Stimulated activated memory B cell treated with anti-CD40 and anti-IgM and Interleukin-4, amounts not matched to agents 10 μg/mL and 1 μg/mL and 100 μg/mL, for 72 hours (primary cell): Measurements from ENCODE around the gene IL20RB.

Experiments used
- ATAC-seq: fragments of 150-1000 bp; cut with Tn5 transposase; 2 replicates; pipeline ENCODE4 v1.10.0; 2021
- H3K27ac Mint-ChIP-seq: one replicate; pipeline ENCODE4 v1.8.0; 2022; ENCODE audit warnings: mild to moderate bottlenecking, mixed read lengths
- H3K27me3 Mint-ChIP-seq: one replicate; pipeline ENCODE4 v1.8.0; 2022; ENCODE audit warnings: mixed read lengths
- H3K36me3 Mint-ChIP-seq: one replicate; pipeline ENCODE4 v1.8.0; 2022; ENCODE audit warnings: mixed read lengths
- H3K4me1 Mint-ChIP-seq: one replicate; pipeline ENCODE4 v1.8.0; 2022; ENCODE audit warnings: mixed read lengths
- H3K4me3 Mint-ChIP-seq: one replicate; pipeline ENCODE4 v1.8.0; 2022; ENCODE audit warnings: mild to moderate bottlenecking, moderate library complexity, mixed read lengths
- H3K9me3 Mint-ChIP-seq: one replicate; pipeline ENCODE4 v1.8.0; 2022; ENCODE audit warnings: mixed read lengths

IL20RB gene

GRCh38 chr3:136957751-136958288, at the start of gene IL20RB:
Gene IL20RB (plus strand): TSS chr3:136957983. CDS start chr3:136958114, 131 bp downstream.
- Mint-ChIP-seq H3K27ac (no peak within 1 kb of the TSS), H3K36me3 (peaks cover 8% of the 10 kb centered on the region), H3K4me1 (peaks cover 10% of the 10 kb centered on the region), H3K4me3 (no peak within 1 kb of the TSS), H3K27me3 (no peaks in the 10 kb centered on the region), H3K9me3 (no peaks in the 10 kb centered on the region)
- ATAC-seq = no peak

GRCh38 chr3:136908297-136908696, 49.5 kb upstream of the IL20RB start:
- peaks cover 6% of the 10 kb centered on the region for H3K9me3 Mint-ChIP-seq
- peaks cover 48% of the 10 kb centered on the region for H3K36me3 Mint-ChIP-seq
- peaks cover 81% of the 10 kb centered on the region for H3K4me1 Mint-ChIP-seq
- H3K4me3 Mint-ChIP-seq = no peak overlapping the region
- no peak for ATAC-seq
- no peak overlapping the region for H3K27ac Mint-ChIP-seq
- H3K27me3 Mint-ChIP-seq = no peaks in the 10 kb centered on the region

GRCh38 chr3:136909187-136909586, 48.6 kb upstream of the IL20RB start:
- Mint-ChIP-seq H3K27me3 (no peaks in the 10 kb centered on the region), H3K9me3 (peaks cover 3% of the 10 kb centered on the region), H3K27ac (peak overlapping the region; percentile 7), H3K4me3 (no peak overlapping the region), H3K36me3 (peaks cover 41% of the 10 kb centered on the region), H3K4me1 (peaks cover 74% of the 10 kb centered on the region)
- no peak for ATAC-seq

GRCh38 chr3:136910697-136911096, 47.1 kb upstream of the IL20RB start:
- H3K4me1 Mint-ChIP-seq = peaks cover 82% of the 10 kb centered on the region
- H3K27ac Mint-ChIP-seq = no peak overlapping the region

GRCh38 chr3:136913168-136913567, 44.6 kb upstream of the IL20RB start:
- ATAC-seq = no peak
- H3K9me3 Mint-ChIP-seq = peaks cover 3% of the 10 kb centered on the region
- H3K36me3 Mint-ChIP-seq = peaks cover 37% of the 10 kb centered on the region
- no peak overlapping the region for H3K27ac Mint-ChIP-seq
- peaks cover 78% of the 10 kb centered on the region for H3K4me1 Mint-ChIP-seq
- no peak overlapping the region for H3K4me3 Mint-ChIP-seq
- H3K27me3 Mint-ChIP-seq = no peaks in the 10 kb centered on the region

More at GRCh38 chr3:136910697-136911096, 47.1 kb upstream of the IL20RB start:
- H3K36me3 Mint-ChIP-seq = peaks cover 43% of the 10 kb centered on the region
- peaks cover 3% of the 10 kb centered on the region for H3K9me3 Mint-ChIP-seq
- no peaks in the 10 kb centered on the region for H3K27me3 Mint-ChIP-seq
- ATAC-seq = no peak
- H3K4me3 Mint-ChIP-seq = no peak overlapping the region

GRCh38 chr3:136914739-136915138, 43.0 kb upstream of the IL20RB start:
- Mint-ChIP-seq H3K4me1 (peaks cover 68% of the 10 kb centered on the region), H3K9me3 (peaks cover 3% of the 10 kb centered on the region), H3K27me3 (no peaks in the 10 kb centered on the region), H3K36me3 (peaks cover 37% of the 10 kb centered on the region), H3K27ac (no peak overlapping the region), H3K4me3 (no peak overlapping the region)
- ATAC-seq = no peak

- Mint-ChIP-seq H3K36me3 (peaks cover 35% of the 10 kb centered on the region), H3K9me3 (no peaks in the 10 kb centered on the region), H3K4me1 (peaks cover 58% of the 10 kb centered on the region), H3K4me3 (no peak overlapping the region), H3K27me3 (no peaks in the 10 kb centered on the region), H3K27ac (no peak overlapping the region)
- ATAC-seq = no peak
Measured at GRCh38 chr3:136916223-136916622, 41.6 kb upstream of the IL20RB start.

- H3K36me3 Mint-ChIP-seq = peaks cover 19% of the 10 kb centered on the region
- no peaks in the 10 kb centered on the region for H3K9me3 Mint-ChIP-seq
- H3K27ac Mint-ChIP-seq = no peak overlapping the region
- H3K4me1 Mint-ChIP-seq = peaks cover 56% of the 10 kb centered on the region
- no peaks in the 10 kb centered on the region for H3K27me3 Mint-ChIP-seq
- no peak overlapping the region for H3K4me3 Mint-ChIP-seq
- no peak for ATAC-seq
Measured at GRCh38 chr3:136919799-136920580, 37.8 kb upstream of the IL20RB start.

- peaks cover 55% of the 10 kb centered on the region for H3K4me1 Mint-ChIP-seq
- H3K4me3 Mint-ChIP-seq = no peak overlapping the region
- H3K36me3 Mint-ChIP-seq = peaks cover 15% of the 10 kb centered on the region
- H3K9me3 Mint-ChIP-seq = no peaks in the 10 kb centered on the region
- no peak overlapping the region for H3K27ac Mint-ChIP-seq
- no peaks in the 10 kb centered on the region for H3K27me3 Mint-ChIP-seq
- no peak for ATAC-seq
Measured at GRCh38 chr3:136920904-136921611, 36.7 kb upstream of the IL20RB start.

GRCh38 chr3:136925425-136926190, 32.2 kb upstream of the IL20RB start:
- Mint-ChIP-seq H3K27me3 (no peaks in the 10 kb centered on the region), H3K27ac (no peak overlapping the region), H3K9me3 (no peaks in the 10 kb centered on the region), H3K4me1 (peaks cover 42% of the 10 kb centered on the region), H3K4me3 (no peak overlapping the region), H3K36me3 (peaks cover 34% of the 10 kb centered on the region)
- ATAC-seq = peak; percentile 59

- peaks cover 22% of the 10 kb centered on the region for H3K36me3 Mint-ChIP-seq
- no peaks in the 10 kb centered on the region for H3K27me3 Mint-ChIP-seq
- no peak overlapping the region for H3K4me3 Mint-ChIP-seq
- H3K4me1 Mint-ChIP-seq = peaks cover 47% of the 10 kb centered on the region
- ATAC-seq = no peak
- H3K27ac Mint-ChIP-seq = no peak overlapping the region
- H3K9me3 Mint-ChIP-seq = no peaks in the 10 kb centered on the region
Measured at GRCh38 chr3:136928240-136928639, 29.5 kb upstream of the IL20RB start.

GRCh38 chr3:136929977-136930670, 27.7 kb upstream of the IL20RB start:
- H3K9me3 Mint-ChIP-seq = no peaks in the 10 kb centered on the region
- H3K4me1 Mint-ChIP-seq = peaks cover 52% of the 10 kb centered on the region
- peaks cover 39% of the 10 kb centered on the region for H3K36me3 Mint-ChIP-seq
- no peaks in the 10 kb centered on the region for H3K27me3 Mint-ChIP-seq
- H3K4me3 Mint-ChIP-seq = no peak overlapping the region
- no peak for ATAC-seq
- peak overlapping the region; percentile 30 for H3K27ac Mint-ChIP-seq

- no peak for ATAC-seq
- Mint-ChIP-seq H3K27ac (peak overlapping the region; percentile 81), H3K27me3 (no peaks in the 10 kb centered on the region), H3K4me3 (no peak overlapping the region), H3K4me1 (peaks cover 48% of the 10 kb centered on the region), H3K9me3 (peaks cover 3% of the 10 kb centered on the region), H3K36me3 (peaks cover 49% of the 10 kb centered on the region)
Measured at GRCh38 chr3:136931606-136932005, 26.2 kb upstream of the IL20RB start.

GRCh38 chr3:136932523-136932922, 25.3 kb upstream of the IL20RB start:
- peak; percentile 81 for ATAC-seq
- peaks cover 53% of the 10 kb centered on the region for H3K36me3 Mint-ChIP-seq
- peaks cover 3% of the 10 kb centered on the region for H3K9me3 Mint-ChIP-seq
- no peak overlapping the region for H3K4me3 Mint-ChIP-seq
- H3K4me1 Mint-ChIP-seq = peaks cover 51% of the 10 kb centered on the region
- no peaks in the 10 kb centered on the region for H3K27me3 Mint-ChIP-seq
- H3K27ac Mint-ChIP-seq = peak overlapping the region; percentile 81
